ENCODE data around the gene PIP5K1B. TPM values are rescaled to one million over a fixed set of nuclear protein-coding genes. Genes with fewer than 3 reads are reported as not detected.

The PIP5K1B gene
- total and polyA plus RNA-seq, 2 experiments from 2014 or later: 1.3 to 2.8 TPM

DNA sequence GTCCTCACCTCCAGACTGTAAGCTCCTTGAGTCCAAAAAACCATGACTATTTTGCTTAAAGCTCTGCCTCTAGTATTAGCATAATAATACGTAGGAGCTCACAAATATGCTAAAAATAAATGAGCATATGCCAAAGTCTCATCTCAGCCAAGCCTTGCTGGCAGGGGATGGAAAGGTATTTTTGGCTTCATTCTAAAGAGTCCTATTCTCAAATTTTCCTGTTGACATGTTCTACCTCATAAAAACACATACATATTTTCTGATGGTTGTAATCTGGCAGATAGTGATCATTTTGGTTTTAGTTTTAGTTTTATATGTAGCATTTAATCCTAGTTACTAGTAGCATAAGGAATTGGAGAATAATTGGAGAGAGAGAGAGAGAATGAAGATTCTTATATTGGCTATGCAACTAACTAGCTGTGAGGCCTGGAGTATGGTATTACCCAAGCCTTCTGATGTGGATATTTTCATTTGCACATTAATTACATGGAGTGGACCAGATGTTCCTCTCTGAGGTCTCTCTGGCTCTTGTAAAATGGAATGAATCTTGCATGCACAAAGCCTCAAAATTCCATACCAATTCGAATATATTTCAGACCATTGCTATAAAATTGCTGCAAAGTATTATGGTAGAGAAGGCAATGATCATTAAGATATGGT lies 55.8 kb downstream of the PIP5K1B start:
- Mint-ChIP-seq H3K9me3 (no peaks in the 10 kb centered on the region), H3K27ac (no peak overlapping the region), H3K27me3 (ENCODE audit: insufficient read depth, low read depth, poor library complexity) (no peaks in the 10 kb centered on the region), H3K4me3 (no peak overlapping the region), H3K4me1 (peaks cover 8% of the 10 kb centered on the region; the same call in 2 of the 3 replicates), H3K36me3 (ENCODE audit: low read depth) (peaks cover 12% of the 10 kb centered on the region)
- Histone ChIP-seq H3K27ac (ENCODE audit: low read depth) (no peak overlapping the region), H2AFZ (no peak overlapping the region), H3F3A (replicated peaks; ENCODE audit: low read depth) (no peaks in the 10 kb centered on the region), H3K9me2 (ENCODE audit: insufficient read depth) (no peaks in the 10 kb centered on the region), H3K4me1 (ENCODE audit: insufficient read depth) (peaks cover 9% of the 10 kb centered on the region), H3K36me3 (ENCODE audit: insufficient read depth) (no peaks in the 10 kb centered on the region), H4K20me1 (replicated peaks; ENCODE audit: insufficient read depth) (no peaks in the 10 kb centered on the region), H3K27me3 (ENCODE audit: insufficient read depth) (no peaks in the 10 kb centered on the region), H3K4me3 (no peak overlapping the region), H3K4me2 (no peak overlapping the region), H3K79me2 (replicated peaks; ENCODE audit: insufficient read depth) (no peaks in the 10 kb centered on the region)
- no peak for ATAC-seq
- TF ChIP-seq, protein P1, sequence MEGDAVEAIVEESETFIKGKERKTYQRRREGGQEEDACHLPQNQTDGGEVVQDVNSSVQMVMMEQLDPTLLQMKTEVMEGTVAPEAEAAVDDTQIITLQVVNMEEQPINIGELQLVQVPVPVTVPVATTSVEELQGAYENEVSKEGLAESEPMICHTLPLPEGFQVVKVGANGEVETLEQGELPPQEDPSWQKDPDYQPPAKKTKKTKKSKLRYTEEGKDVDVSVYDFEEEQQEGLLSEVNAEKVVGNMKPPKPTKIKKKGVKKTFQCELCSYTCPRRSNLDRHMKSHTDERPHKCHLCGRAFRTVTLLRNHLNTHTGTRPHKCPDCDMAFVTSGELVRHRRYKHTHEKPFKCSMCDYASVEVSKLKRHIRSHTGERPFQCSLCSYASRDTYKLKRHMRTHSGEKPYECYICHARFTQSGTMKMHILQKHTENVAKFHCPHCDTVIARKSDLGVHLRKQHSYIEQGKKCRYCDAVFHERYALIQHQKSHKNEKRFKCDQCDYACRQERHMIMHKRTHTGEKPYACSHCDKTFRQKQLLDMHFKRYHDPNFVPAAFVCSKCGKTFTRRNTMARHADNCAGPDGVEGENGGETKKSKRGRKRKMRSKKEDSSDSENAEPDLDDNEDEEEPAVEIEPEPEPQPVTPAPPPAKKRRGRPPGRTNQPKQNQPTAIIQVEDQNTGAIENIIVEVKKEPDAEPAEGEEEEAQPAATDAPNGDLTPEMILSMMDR (conservative IDR thresholded peaks at IDR 0.05; ENCODE audit: low read depth in 2 of 2): no peak
- TF ChIP-seq STAT1 (IDR thresholded peaks at IDR 0.05; ENCODE audit: unreplicated experiment): no peak
- no peak for TF ChIP-seq CREB1 (CRISPR knock-in tag; IDR thresholded peaks at IDR 0.05; ENCODE audit: low read depth)
- DNase-seq (ENCODE audit: low spot score): no peak

GRCh38 chr9:68762570-68762969 lies 57.5 kb downstream of the PIP5K1B start:
- no peak overlapping the region for H3K27ac ChIP-seq (ENCODE audit: low read depth)
- H3K36me3 Mint-ChIP-seq (ENCODE audit: low read depth): peaks cover 12% of the 10 kb centered on the region
- no peak overlapping the region for H3K4me3 ChIP-seq
- ATAC-seq: no peak
- no peak overlapping the region for H3K4me3 Mint-ChIP-seq
- no peaks in the 10 kb centered on the region for H3K4me1 ChIP-seq (ENCODE audit: insufficient read depth)
- no peak overlapping the region for H3K27ac Mint-ChIP-seq
- no peaks in the 10 kb centered on the region for H3K27me3 ChIP-seq (ENCODE audit: insufficient read depth)
- peaks cover 3% of the 10 kb centered on the region; the same call in 2 of the 3 replicates for H3K4me1 Mint-ChIP-seq
- TF ChIP-seq EZH2phosphoT487 (IDR thresholded peaks at IDR 0.05; ENCODE audit: unreplicated experiment): no peak
- no peak overlapping the region for H2AFZ ChIP-seq
- DNase-seq (ENCODE audit: low spot score): no peak
- no peak overlapping the region for H3K4me2 ChIP-seq
- no peaks in the 10 kb centered on the region for H3K9me2 ChIP-seq (ENCODE audit: insufficient read depth)
- H3K9me3 Mint-ChIP-seq: no peaks in the 10 kb centered on the region
- H3K79me2 ChIP-seq (replicated peaks; ENCODE audit: insufficient read depth): no peaks in the 10 kb centered on the region
- H3K36me3 ChIP-seq (ENCODE audit: insufficient read depth): no peaks in the 10 kb centered on the region
- H3K27me3 Mint-ChIP-seq (ENCODE audit: insufficient read depth, low read depth, poor library complexity): no peaks in the 10 kb centered on the region
- H3F3A ChIP-seq (replicated peaks; ENCODE audit: low read depth): no peaks in the 10 kb centered on the region
- no peaks in the 10 kb centered on the region for H4K20me1 ChIP-seq (replicated peaks; ENCODE audit: insufficient read depth)

DNA sequence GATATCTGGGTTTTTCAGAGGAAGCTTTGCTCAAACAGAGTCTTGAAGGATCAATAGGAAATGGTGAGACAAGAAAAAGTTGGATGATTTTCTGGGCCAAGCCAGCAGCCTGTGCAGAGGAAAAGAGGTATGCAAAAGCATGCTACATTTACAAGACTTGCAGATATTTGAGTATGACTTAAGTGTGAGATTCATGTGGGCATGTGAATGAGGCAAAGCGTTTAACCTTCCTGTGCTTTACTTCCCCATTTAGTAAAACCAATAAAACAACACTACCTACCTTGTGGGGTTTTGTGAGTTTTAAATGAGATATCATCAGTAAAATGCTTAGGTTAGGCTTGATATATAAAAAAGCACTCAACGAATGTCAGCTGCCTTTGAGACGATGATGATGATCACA lies 58.1 kb downstream of the PIP5K1B start:
- Mint-ChIP-seq H3K36me3 (ENCODE audit: low read depth) (peaks cover 7% of the 10 kb centered on the region; the same call in 2 of the 3 replicates), H3K9me3 (no peaks in the 10 kb centered on the region), H3K4me3 (no peak overlapping the region), H3K27ac (no peak overlapping the region; the same call in 1 of the 2 replicates), H3K4me1 (peaks cover 6% of the 10 kb centered on the region), H3K27me3 (ENCODE audit: insufficient read depth, low read depth, poor library complexity) (no peaks in the 10 kb centered on the region)
- Histone ChIP-seq H3K4me2 (no peak overlapping the region), H3K79me2 (replicated peaks; ENCODE audit: insufficient read depth) (no peaks in the 10 kb centered on the region), H2AFZ (no peak overlapping the region), H3F3A (replicated peaks; ENCODE audit: low read depth) (no peaks in the 10 kb centered on the region), H3K27ac (ENCODE audit: low read depth) (no peak overlapping the region), H3K4me3 (no peak overlapping the region), H3K36me3 (ENCODE audit: insufficient read depth) (no peaks in the 10 kb centered on the region), H3K27me3 (ENCODE audit: insufficient read depth) (no peaks in the 10 kb centered on the region), H3K4me1 (ENCODE audit: insufficient read depth) (0 out of 2 replicates have a peak, but pooled peaks cover under 1% of the 10 kb centered on the region), H3K9me2 (ENCODE audit: insufficient read depth) (no peaks in the 10 kb centered on the region), H4K20me1 (replicated peaks; ENCODE audit: insufficient read depth) (no peaks in the 10 kb centered on the region)
- DNase-seq (ENCODE audit: low spot score) (no peak), ATAC-seq (no peak)
- TF ChIP-seq, protein P2, sequence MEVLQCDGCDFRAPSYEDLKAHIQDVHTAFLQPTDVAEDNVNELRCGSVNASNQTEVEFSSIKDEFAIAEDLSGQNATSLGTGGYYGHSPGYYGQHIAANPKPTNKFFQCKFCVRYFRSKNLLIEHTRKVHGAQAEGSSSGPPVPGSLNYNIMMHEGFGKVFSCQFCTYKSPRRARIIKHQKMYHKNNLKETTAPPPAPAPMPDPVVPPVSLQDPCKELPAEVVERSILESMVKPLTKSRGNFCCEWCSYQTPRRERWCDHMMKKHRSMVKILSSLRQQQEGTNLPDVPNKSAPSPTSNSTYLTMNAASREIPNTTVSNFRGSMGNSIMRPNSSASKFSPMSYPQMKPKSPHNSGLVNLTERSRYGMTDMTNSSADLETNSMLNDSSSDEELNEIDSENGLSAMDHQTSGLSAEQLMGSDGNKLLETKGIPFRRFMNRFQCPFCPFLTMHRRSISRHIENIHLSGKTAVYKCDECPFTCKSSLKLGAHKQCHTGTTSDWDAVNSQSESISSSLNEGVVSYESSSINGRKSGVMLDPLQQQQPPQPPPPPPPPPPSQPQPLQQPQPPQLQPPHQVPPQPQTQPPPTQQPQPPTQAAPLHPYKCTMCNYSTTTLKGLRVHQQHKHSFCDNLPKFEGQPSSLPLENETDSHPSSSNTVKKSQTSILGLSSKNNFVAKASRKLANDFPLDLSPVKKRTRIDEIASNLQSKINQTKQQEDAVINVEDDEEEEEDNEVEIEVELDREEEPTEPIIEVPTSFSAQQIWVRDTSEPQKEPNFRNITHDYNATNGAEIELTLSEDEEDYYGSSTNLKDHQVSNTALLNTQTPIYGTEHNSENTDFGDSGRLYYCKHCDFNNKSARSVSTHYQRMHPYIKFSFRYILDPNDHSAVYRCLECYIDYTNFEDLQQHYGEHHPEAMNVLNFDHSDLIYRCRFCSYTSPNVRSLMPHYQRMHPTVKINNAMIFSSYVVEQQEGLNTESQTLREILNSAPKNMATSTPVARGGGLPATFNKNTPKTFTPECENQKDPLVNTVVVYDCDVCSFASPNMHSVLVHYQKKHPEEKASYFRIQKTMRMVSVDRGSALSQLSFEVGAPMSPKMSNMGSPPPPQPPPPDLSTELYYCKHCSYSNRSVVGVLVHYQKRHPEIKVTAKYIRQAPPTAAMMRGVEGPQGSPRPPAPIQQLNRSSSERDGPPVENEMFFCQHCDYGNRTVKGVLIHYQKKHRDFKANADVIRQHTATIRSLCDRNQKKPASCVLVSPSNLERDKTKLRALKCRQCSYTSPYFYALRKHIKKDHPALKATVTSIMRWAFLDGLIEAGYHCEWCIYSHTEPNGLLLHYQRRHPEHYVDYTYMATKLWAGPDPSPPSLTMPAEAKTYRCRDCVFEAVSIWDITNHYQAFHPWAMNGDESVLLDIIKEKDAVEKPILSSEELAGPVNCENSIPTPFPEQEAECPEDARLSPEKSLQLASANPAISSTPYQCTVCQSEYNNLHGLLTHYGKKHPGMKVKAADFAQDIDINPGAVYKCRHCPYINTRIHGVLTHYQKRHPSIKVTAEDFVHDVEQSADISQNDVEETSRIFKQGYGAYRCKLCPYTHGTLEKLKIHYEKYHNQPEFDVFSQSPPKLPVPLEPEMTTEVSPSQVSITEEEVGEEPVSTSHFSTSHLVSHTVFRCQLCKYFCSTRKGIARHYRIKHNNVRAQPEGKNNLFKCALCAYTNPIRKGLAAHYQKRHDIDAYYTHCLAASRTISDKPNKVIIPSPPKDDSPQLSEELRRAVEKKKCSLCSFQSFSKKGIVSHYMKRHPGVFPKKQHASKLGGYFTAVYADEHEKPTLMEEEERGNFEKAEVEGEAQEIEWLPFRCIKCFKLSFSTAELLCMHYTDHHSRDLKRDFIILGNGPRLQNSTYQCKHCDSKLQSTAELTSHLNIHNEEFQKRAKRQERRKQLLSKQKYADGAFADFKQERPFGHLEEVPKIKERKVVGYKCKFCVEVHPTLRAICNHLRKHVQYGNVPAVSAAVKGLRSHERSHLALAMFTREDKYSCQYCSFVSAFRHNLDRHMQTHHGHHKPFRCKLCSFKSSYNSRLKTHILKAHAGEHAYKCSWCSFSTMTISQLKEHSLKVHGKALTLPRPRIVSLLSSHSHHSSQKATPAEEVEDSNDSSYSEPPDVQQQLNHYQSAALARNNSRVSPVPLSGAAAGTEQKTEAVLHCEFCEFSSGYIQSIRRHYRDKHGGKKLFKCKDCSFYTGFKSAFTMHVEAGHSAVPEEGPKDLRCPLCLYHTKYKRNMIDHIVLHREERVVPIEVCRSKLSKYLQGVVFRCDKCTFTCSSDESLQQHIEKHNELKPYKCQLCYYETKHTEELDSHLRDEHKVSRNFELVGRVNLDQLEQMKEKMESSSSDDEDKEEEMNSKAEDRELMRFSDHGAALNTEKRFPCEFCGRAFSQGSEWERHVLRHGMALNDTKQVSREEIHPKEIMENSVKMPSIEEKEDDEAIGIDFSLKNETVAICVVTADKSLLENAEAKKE (CRISPR knock-in tag; IDR thresholded peaks at IDR 0.05): no peak
- TF ChIP-seq NANOG (IDR thresholded peaks at IDR 0.05; ENCODE audit: borderline replicate concordance) (no peak), STAT1 (IDR thresholded peaks at IDR 0.05; ENCODE audit: unreplicated experiment) (no peak), ZNF331 (CRISPR knock-in tag; IDR thresholded peaks at IDR 0.05; ENCODE audit: low read depth) (no peak)

All from GM23338 (cell line).